GM23338 (cell line): ENCODE data around the gene NOC2L. TPM values are rescaled to one million over a fixed set of nuclear protein-coding genes. Genes with fewer than 3 reads are reported as not detected.

Experiments
- ATAC-seq: fragments of 200-7000 bp; cut with Tn5 transposase; 3 replicates; pipeline ENCODE4 v1.9.1; 2020
- DNase-seq: peaks from one replicate; pipeline ENCODE4 v3.0.0-alpha.2; 2015; ENCODE audit warnings: low spot score
- H2AFZ ChIP-seq: fragments of 200-600 bp; sonication (generic); 2 replicates; pipeline ENCODE4 v1.8.0; 2016; ENCODE audit warnings: antibody characterized with exemption, mild to moderate bottlenecking, moderate library complexity
- H3F3A ChIP-seq: fragments of 200-600 bp; sonication (generic); replicated peaks from 2 replicates; pipeline ENCODE4 v1.8.0; 2017; ENCODE audit warnings: antibody characterized with exemption, mixed run types, low read depth
- H3K27ac ChIP-seq: fragments of 200-600 bp; sonication (generic); 2 replicates; pipeline ENCODE4 v1.6.1; 2016; ENCODE audit warnings: low read depth
- H3K27me3 ChIP-seq: fragments of 200-600 bp; sonication (generic); 2 replicates; pipeline ENCODE4 v1.8.0; 2016; ENCODE audit warnings: mild to moderate bottlenecking, mixed run types, moderate library complexity; ENCODE audit not compliant: insufficient read depth
- H3K36me3 ChIP-seq: fragments of 200-600 bp; sonication (generic); 2 replicates; pipeline ENCODE4 v1.8.0; 2016; ENCODE audit warnings: mild to moderate bottlenecking; ENCODE audit not compliant: insufficient read depth
- H3K4me1 ChIP-seq: fragments of 200-600 bp; sonication (generic); 2 replicates; pipeline ENCODE4 v1.8.0; 2016; ENCODE audit warnings: mild to moderate bottlenecking, moderate library complexity; ENCODE audit not compliant: insufficient read depth
- H3K4me2 ChIP-seq: fragments of 200-600 bp; sonication (generic); 2 replicates; pipeline ENCODE4 v1.7.1; 2017; ENCODE audit warnings: mixed run types
- H3K4me3 ChIP-seq: fragments of 200-600 bp; sonication (generic); 2 replicates; pipeline ENCODE4 v1.6.1; 2016; ENCODE audit warnings: mixed run types
- H3K79me2 ChIP-seq: fragments of 200-600 bp; sonication (generic); replicated peaks from 2 replicates; pipeline ENCODE4 v1.8.0; 2017; ENCODE audit warnings: mild to moderate bottlenecking; ENCODE audit not compliant: insufficient read depth
- H3K9me2 ChIP-seq: fragments of 200-600 bp; sonication (generic); 2 replicates; pipeline ENCODE4 v1.8.0; 2017; ENCODE audit not compliant: insufficient read depth
- H4K20me1 ChIP-seq: fragments of 200-600 bp; sonication (generic); replicated peaks from 2 replicates; pipeline ENCODE4 v1.8.0; 2017; ENCODE audit warnings: mild to moderate bottlenecking; ENCODE audit not compliant: insufficient read depth
- H3K27ac Mint-ChIP-seq: 2 replicates; pipeline ENCODE4 v1.8.0; 2020; ENCODE audit warnings: inconsistent platforms, mild to moderate bottlenecking, moderate library complexity, mixed read lengths
- H3K27me3 Mint-ChIP-seq: 3 replicates; pipeline ENCODE4 v1.8.0; 2022; ENCODE audit warnings: low read depth, mild to moderate bottlenecking, moderate library complexity, mixed read lengths, inconsistent platforms; ENCODE audit not compliant: insufficient read depth, poor library complexity
- H3K36me3 Mint-ChIP-seq: 3 replicates; pipeline ENCODE4 v1.8.0; 2021; ENCODE audit warnings: low read depth, mild to moderate bottlenecking, inconsistent platforms, moderate library complexity, mixed read lengths
- H3K4me1 Mint-ChIP-seq: 3 replicates; pipeline ENCODE4 v1.8.0; 2020; ENCODE audit warnings: mild to moderate bottlenecking, inconsistent platforms, mixed read lengths
- H3K4me3 Mint-ChIP-seq: 3 replicates; pipeline ENCODE4 v1.8.0; 2021; ENCODE audit warnings: moderate library complexity, mild to moderate bottlenecking, inconsistent platforms, mixed read lengths
- H3K9me3 Mint-ChIP-seq: 3 replicates; pipeline ENCODE4 v1.8.0; 2020; ENCODE audit warnings: moderate library complexity, mild to moderate bottlenecking, inconsistent platforms, mixed read lengths
- CREB1 ChIP-seq: fragments of 250-450 bp; sonication (Bioruptor Pico); IDR thresholded peaks from 2 replicates; pipeline ENCODE4 v1.5.0; 2020; ENCODE audit warnings: low read depth, mild to moderate bottlenecking, moderate library complexity
- EZH2 ChIP-seq: fragments of 200-600 bp; sonication (generic); IDR thresholded peaks from one replicate; pipeline ENCODE4 v1.8.0; 2017; ENCODE audit warnings: antibody characterized with exemption, mild to moderate bottlenecking, low read depth; ENCODE audit not compliant: unreplicated experiment
- EZH2phosphoT487 ChIP-seq: fragments of 200-600 bp; sonication (generic); IDR thresholded peaks from one replicate; pipeline ENCODE4 v1.8.1; 2018; ENCODE audit warnings: antibody characterized with exemption; ENCODE audit not compliant: unreplicated experiment
- NANOG ChIP-seq: IDR thresholded peaks from 2 replicates; pipeline ENCODE4 v1.6.1; 2016; ENCODE audit warnings: antibody characterized with exemption, borderline replicate concordance
- POLR2AphosphoS5 ChIP-seq: IDR thresholded peaks from 2 replicates; pipeline ENCODE4 v1.6.1; 2016; ENCODE audit warnings: antibody characterized with exemption, low read depth
- REST ChIP-seq: IDR thresholded peaks from one replicate; pipeline ENCODE4 v1.6.1; 2018; ENCODE audit warnings: antibody characterized with exemption; ENCODE audit not compliant: unreplicated experiment
- STAT1 ChIP-seq: IDR thresholded peaks from one replicate; pipeline ENCODE4 v1.6.1; 2016; ENCODE audit warnings: antibody characterized with exemption; ENCODE audit not compliant: unreplicated experiment
- ZNF114 ChIP-seq: fragments of 250-450 bp; sonication (Bioruptor Pico); IDR thresholded peaks from 2 replicates; pipeline ENCODE4 v1.5.0; 2020; ENCODE audit warnings: mild to moderate bottlenecking, moderate library complexity
- ZNF331 ChIP-seq: fragments of 250-450 bp; sonication (Bioruptor Pico); IDR thresholded peaks from 2 replicates; pipeline ENCODE4 v1.5.0; 2020; ENCODE audit warnings: low read depth, mild to moderate bottlenecking, moderate library complexity
- polyA plus RNA-seq: library from polyadenylated mRNA; unstranded; fragments of >200 nt; fragmentation: Nextera tagmentation; extraction: Ambion mirVana; gene quantifications from 2 replicates; pipeline ENCODE4 v1.2.1, GENCODE V29; 2016
- total RNA-seq: library from RNA; depleted of rRNA; stranded (reverse); fragments of >200 nt; shearing (Covaris generic); gene quantifications from 2 replicates; pipeline ENCODE4 v1.2.3, GENCODE V29; 2014
- TF ChIP-seq, protein P1 (sequence below): IDR thresholded peaks from 2 replicates; pipeline ENCODE4 v1.6.1; 2016; ENCODE audit warnings: antibody characterized with exemption
- TF ChIP-seq, protein P2 (sequence below), 2 experiments: fragments of 200-600 bp in 1 of 2; sonication (generic) in 1 of 2; conservative IDR thresholded peaks; 2 replicates each; pipeline versions ENCODE4 v1.5.1 to v1.6.1; 2016 to 2017; ENCODE audit warnings: antibody characterized with exemption in 2 of 2, low read depth in 2 of 2, mild to moderate bottlenecking in 2 of 2, moderate library complexity in 1 of 2

NOC2L gene
- total and polyA plus RNA-seq, 2 experiments from 2014 or later: 79.3 to 125 TPM

GRCh38 chr1:943545-944340, 15.3 kb downstream of the NOC2L start:
- no peaks in the 10 kb centered on the region for H3K9me2 ChIP-seq
- H3K4me3 ChIP-seq: no peak overlapping the region
- Mint-ChIP-seq H3K9me3 (peaks cover 3% of the 10 kb centered on the region; the same call in 1 of the 3 replicates), H3K36me3 (peaks cover 18% of the 10 kb centered on the region), H3K27ac (no peak overlapping the region), H3K4me3 (no peak overlapping the region), H3K27me3 (peaks cover 39% of the 10 kb centered on the region), H3K4me1 (peaks cover 11% of the 10 kb centered on the region; the same call in 2 of the 3 replicates)
- TF ChIP-seq ZNF114 (CRISPR knock-in tag) (no peak), REST (no peak), ZNF331 (no peak), POLR2AphosphoS5 (no peak), EZH2 (no peak), STAT1 (no peak)
- TF ChIP-seq, protein P1, sequence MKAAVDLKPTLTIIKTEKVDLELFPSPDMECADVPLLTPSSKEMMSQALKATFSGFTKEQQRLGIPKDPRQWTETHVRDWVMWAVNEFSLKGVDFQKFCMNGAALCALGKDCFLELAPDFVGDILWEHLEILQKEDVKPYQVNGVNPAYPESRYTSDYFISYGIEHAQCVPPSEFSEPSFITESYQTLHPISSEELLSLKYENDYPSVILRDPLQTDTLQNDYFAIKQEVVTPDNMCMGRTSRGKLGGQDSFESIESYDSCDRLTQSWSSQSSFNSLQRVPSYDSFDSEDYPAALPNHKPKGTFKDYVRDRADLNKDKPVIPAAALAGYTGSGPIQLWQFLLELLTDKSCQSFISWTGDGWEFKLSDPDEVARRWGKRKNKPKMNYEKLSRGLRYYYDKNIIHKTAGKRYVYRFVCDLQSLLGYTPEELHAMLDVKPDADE: no peak
- no peak overlapping the region for H3K27ac ChIP-seq
- H3K4me1 ChIP-seq: peaks cover 5% of the 10 kb centered on the region; the same call in 1 of the 2 replicates
- no peaks in the 10 kb centered on the region for H3K79me2 ChIP-seq
- H3F3A ChIP-seq: 0 out of 2 replicates have a peak, but pooled peaks cover 3% of the 10 kb centered on the region
- peaks cover 55% of the 10 kb centered on the region for H3K27me3 ChIP-seq
- ATAC-seq (no peak), DNase-seq (no peak)
- no peak overlapping the region for H2AFZ ChIP-seq
- peaks cover 6% of the 10 kb centered on the region; the same call in 1 of the 2 replicates for H3K36me3 ChIP-seq
- no peaks in the 10 kb centered on the region; the same call in 1 of the 2 replicates for H4K20me1 ChIP-seq
- no peak overlapping the region; the same call in 1 of the 2 replicates for H3K4me2 ChIP-seq

DNA sequence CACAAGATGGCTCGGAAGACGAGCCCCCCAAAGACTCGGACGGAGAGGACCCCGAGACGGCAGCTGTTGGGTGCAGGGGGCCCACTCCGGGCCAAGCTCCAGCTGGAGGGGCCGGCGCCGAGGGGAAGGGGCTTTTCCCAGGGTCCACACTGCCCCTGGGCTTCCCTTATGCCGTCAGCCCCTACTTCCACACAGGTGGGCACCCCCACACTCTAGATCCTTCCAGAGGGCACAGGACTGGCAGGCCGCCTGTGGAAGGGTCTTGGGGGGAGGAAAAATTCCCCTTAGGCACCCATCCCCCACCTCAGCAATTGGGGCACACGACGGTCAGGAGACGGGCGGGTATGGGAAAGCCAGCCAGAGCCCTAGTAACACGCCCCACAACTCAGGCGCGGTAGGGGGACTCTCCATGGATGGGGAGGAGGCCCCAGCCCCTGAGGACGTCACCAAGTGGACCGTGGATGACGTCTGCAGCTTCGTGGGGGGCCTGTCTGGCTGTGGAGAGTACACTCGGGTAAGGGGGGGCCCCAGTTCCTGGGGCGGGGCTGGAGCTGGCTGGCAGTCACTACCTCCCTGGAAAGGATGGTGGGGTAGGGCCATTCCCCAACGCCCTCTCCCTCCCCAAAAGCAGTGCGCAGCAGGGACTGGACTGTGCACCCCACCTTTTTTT, 16.1 kb downstream of the NOC2L start:
- peak; percentile 1; the same call in 1 of the 3 replicates for ATAC-seq
- Mint-ChIP-seq H3K4me3 (peak overlapping the region; percentile 41; the same call in 2 of the 3 replicates), H3K36me3 (peaks cover 17% of the 10 kb centered on the region; the same call in 2 of the 3 replicates), H3K9me3 (peaks cover 3% of the 10 kb centered on the region; the same call in 1 of the 3 replicates), H3K27me3 (peaks cover 47% of the 10 kb centered on the region), H3K4me1 (peaks cover 11% of the 10 kb centered on the region; the same call in 2 of the 3 replicates), H3K27ac (no peak overlapping the region)
- H3K4me3 ChIP-seq: peak overlapping the region; percentile 55
- H3K27ac ChIP-seq: no peak overlapping the region
- peaks cover 5% of the 10 kb centered on the region; the same call in 1 of the 2 replicates for H3K4me1 ChIP-seq
- no peak for DNase-seq
- H3K27me3 ChIP-seq: peaks cover 62% of the 10 kb centered on the region
- peak overlapping the region; percentile 79 for H3K4me2 ChIP-seq
- H3F3A ChIP-seq: 0 out of 2 replicates have a peak, but pooled peaks cover 3% of the 10 kb centered on the region
- H3K36me3 ChIP-seq: peaks cover 6% of the 10 kb centered on the region; the same call in 1 of the 2 replicates
- H3K79me2 ChIP-seq: no peaks in the 10 kb centered on the region
- no peaks in the 10 kb centered on the region; the same call in 1 of the 2 replicates for H4K20me1 ChIP-seq
- H2AFZ ChIP-seq: no peak overlapping the region
- no peaks in the 10 kb centered on the region for H3K9me2 ChIP-seq
- TF ChIP-seq, protein P1: no peak
- TF ChIP-seq CREB1 (CRISPR knock-in tag): peak; percentile 45; the same call in 1 of the 2 replicates
- TF ChIP-seq, protein P2, sequence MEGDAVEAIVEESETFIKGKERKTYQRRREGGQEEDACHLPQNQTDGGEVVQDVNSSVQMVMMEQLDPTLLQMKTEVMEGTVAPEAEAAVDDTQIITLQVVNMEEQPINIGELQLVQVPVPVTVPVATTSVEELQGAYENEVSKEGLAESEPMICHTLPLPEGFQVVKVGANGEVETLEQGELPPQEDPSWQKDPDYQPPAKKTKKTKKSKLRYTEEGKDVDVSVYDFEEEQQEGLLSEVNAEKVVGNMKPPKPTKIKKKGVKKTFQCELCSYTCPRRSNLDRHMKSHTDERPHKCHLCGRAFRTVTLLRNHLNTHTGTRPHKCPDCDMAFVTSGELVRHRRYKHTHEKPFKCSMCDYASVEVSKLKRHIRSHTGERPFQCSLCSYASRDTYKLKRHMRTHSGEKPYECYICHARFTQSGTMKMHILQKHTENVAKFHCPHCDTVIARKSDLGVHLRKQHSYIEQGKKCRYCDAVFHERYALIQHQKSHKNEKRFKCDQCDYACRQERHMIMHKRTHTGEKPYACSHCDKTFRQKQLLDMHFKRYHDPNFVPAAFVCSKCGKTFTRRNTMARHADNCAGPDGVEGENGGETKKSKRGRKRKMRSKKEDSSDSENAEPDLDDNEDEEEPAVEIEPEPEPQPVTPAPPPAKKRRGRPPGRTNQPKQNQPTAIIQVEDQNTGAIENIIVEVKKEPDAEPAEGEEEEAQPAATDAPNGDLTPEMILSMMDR (conservative IDR thresholded peaks at IDR 0.05; ENCODE audit: low read depth in 2 of 2): no peak
- no peak for TF ChIP-seq ZNF114 (CRISPR knock-in tag)
- TF ChIP-seq EZH2phosphoT487: no peak
- TF ChIP-seq STAT1: no peak
- TF ChIP-seq NANOG: no peak
